Vagina (tissue), 2 donors: ENCODE results near the gene DPYD.

Experiments used
- CTCF ChIP-seq, 3 experiments: fragments of 450-650 bp in 2 of 3; fragments of 200-600 bp in 1 of 3; sonication (generic) in 1 of 3; IDR thresholded peaks; one replicate each; pipeline ENCODE4 v1.5.1; 2017 to 2019; ENCODE audit warnings: antibody characterized with exemption in 3 of 3, mild to moderate bottlenecking in 2 of 3, moderate library complexity in 2 of 3
- POLR2A ChIP-seq, 2 donors: fragments of 450-650 bp; IDR thresholded peaks; one replicate each; pipeline ENCODE4 v1.6.1; 2017; ENCODE audit warnings: antibody characterized with exemption in 2 of 2, mild to moderate bottlenecking in 2 of 2, moderate library complexity in 2 of 2

- TF ChIP-seq CTCF (IDR thresholded peaks at IDR 0.05) = no peak
- no peak for TF ChIP-seq POLR2A (IDR thresholded peaks at IDR 0.05)
Observed at GRCh38 chr1:97196825-97197516, 723.9 kb downstream of the DPYD start.
